NOMO-1 treated with DMSO at 0.1 percent for 48 hours (cell line): Measurements from ENCODE around the gene VSTM5.
"Not testable (repeated sequence)": the region's sequence is repeated elsewhere in the genome, so short reads cannot be mapped to it uniquely, and the experiment has no call there.

Experiments
- DNase-seq: peaks from one replicate; lab custom pipeline; 2025; ENCODE audit not compliant: unreplicated experiment; lab: John Stamatoyannopoulos, UW

The VSTM5 gene

GRCh38 chr11:93850594-93851018 is at the start of gene VSTM5:
Gene VSTM5 (minus strand): TSS chr11:93850618. CDS start chr11:93850502, 116 bp downstream.
- DNase-seq: no peak

GRCh38 chr11:93895106-93895862 is 44.9 kb upstream of the VSTM5 start:
- DNase-seq: peak; percentile 34

GRCh38 chr11:93890391-93891051 is 40.1 kb upstream of the VSTM5 start:
- DNase-seq: no peak

- DNase-seq: no peak
Observed at GRCh38 chr11:93887111-93887510, 36.7 kb upstream of the VSTM5 start.

GRCh38 chr11:93879114-93879513 is 28.7 kb upstream of the VSTM5 start:
- not testable (repeated sequence) for DNase-seq

GRCh38 chr11:93875637-93876036 is 25.2 kb upstream of the VSTM5 start:
- DNase-seq: no peak

- DNase-seq: no peak
Observed at GRCh38 chr11:93871526-93871925, 21.1 kb upstream of the VSTM5 start.

- no peak for DNase-seq
Observed at GRCh38 chr11:93870616-93871015, 20.2 kb upstream of the VSTM5 start.

GRCh38 chr11:93869830-93870229 is 19.4 kb upstream of the VSTM5 start:
- DNase-seq: no peak

GRCh38 chr11:93868404-93868803 is 18.0 kb upstream of the VSTM5 start:
- not testable (repeated sequence) for DNase-seq

GRCh38 chr11:93861808-93862207 is 11.4 kb upstream of the VSTM5 start:
- no peak for DNase-seq

GRCh38 chr11:93858121-93858775 is 7.8 kb upstream of the VSTM5 start:
- no peak for DNase-seq

GRCh38 chr11:93857413-93858120 is 7.1 kb upstream of the VSTM5 start:
- DNase-seq: no peak

GRCh38 chr11:93852242-93852641 is 1.8 kb upstream of the VSTM5 start:
- no peak for DNase-seq

GRCh38 chr11:93849751-93850593 is 446 bp downstream of the VSTM5 start:
- no peak for DNase-seq

- DNase-seq: no peak
Observed at GRCh38 chr11:93849201-93849600, 1.2 kb downstream of the VSTM5 start.

GRCh38 chr11:93846411-93846810 is 4.0 kb downstream of the VSTM5 start:
- DNase-seq: no peak

- no peak for DNase-seq
Observed at GRCh38 chr11:93845181-93846092, 5.0 kb downstream of the VSTM5 start.

- no peak for DNase-seq
Observed at GRCh38 chr11:93844568-93844967, 5.8 kb downstream of the VSTM5 start.
